T-helper 17 cell (primary cell): ENCODE measurements around the gene ADARB2. TPM values are rescaled to one million over a fixed set of nuclear protein-coding genes. Genes with fewer than 3 reads are reported as not detected.

ENCODE experiments used
- ATAC-seq: fragments of 150-1000 bp; cut with Tn5 transposase; 2 replicates; pipeline ENCODE4 v1.10.0; 2021; ENCODE audit warnings: mild to moderate bottlenecking, moderate library complexity
- DNase-seq, 3 donors: peaks; one replicate each; pipeline versions ENCODE4 v3.0.0 to v3.0.0-alpha.2; 2020 to 2021
- H3K9me3 ChIP-seq: one replicate; pipeline ENCODE4 v1.7.0; 2013; ENCODE audit warnings: low read length, mild to moderate bottlenecking; ENCODE audit not compliant: control insufficient read depth, poor library complexity, severe bottlenecking
- H3K27ac Mint-ChIP-seq: one replicate; pipeline ENCODE4 v1.8.0; 2022; ENCODE audit warnings: mild to moderate bottlenecking, moderate library complexity, mixed read lengths
- H3K27me3 Mint-ChIP-seq: one replicate; pipeline ENCODE4 v1.8.0; 2022; ENCODE audit warnings: mixed read lengths
- H3K36me3 Mint-ChIP-seq: one replicate; pipeline ENCODE4 v1.8.0; 2022; ENCODE audit warnings: low read depth, mixed read lengths
- H3K4me1 Mint-ChIP-seq: one replicate; pipeline ENCODE4 v1.8.0; 2022; ENCODE audit warnings: mild to moderate bottlenecking, mixed read lengths
- H3K4me3 Mint-ChIP-seq: one replicate; pipeline ENCODE4 v1.8.0; 2022; ENCODE audit warnings: mild to moderate bottlenecking, moderate library complexity, mixed read lengths
- total RNA-seq, 4 donors: library from RNA in 2 of 4; stranded (reverse) in 2 of 4; gene quantifications; one replicate each; pipeline ENCODE4 v1.2.3 and lab custom pipeline; 2022 to 2026

Gene ADARB2
- total RNA-seq, 2 donors from 2014 or later = 0.18 TPM; not detected in 1

GRCh38 chr10:1410469-1411395 lies 326.6 kb downstream of the ADARB2 start:
- Mint-ChIP-seq H3K27me3 (peaks cover 30% of the 10 kb centered on the region), H3K27ac (no peak overlapping the region), H3K4me3 (no peak overlapping the region), H3K4me1 (no peaks in the 10 kb centered on the region), H3K36me3 (peaks cover 2% of the 10 kb centered on the region)
- ATAC-seq (no peak), DNase-seq (no peak)
- no peaks in the 10 kb centered on the region for H3K9me3 ChIP-seq

DNA sequence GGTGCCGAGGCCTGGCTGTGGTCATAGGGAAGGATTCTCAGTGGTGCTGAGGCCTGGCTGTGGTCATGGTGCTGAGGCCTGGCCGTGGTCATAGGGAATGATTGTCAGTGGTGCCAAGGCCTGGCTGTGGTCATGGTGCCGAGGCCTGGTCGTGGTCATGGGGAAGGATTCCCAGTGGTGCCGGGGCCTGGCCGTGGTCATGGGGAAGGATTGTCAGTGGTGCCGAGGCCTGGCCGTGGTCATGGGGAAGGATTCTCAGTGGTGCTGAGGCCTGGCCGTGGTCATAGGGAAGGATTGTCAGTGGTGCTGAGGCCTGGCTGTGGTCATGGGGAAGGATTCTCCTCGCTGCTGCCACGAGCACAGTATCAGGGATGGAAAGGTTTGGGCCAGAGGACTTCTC lies 327.3 kb downstream of the ADARB2 start:
- H3K27me3 Mint-ChIP-seq = peaks cover 35% of the 10 kb centered on the region
- peaks cover 2% of the 10 kb centered on the region for H3K36me3 Mint-ChIP-seq
- ATAC-seq = no peak
- H3K4me1 Mint-ChIP-seq = no peaks in the 10 kb centered on the region
- no peak overlapping the region for H3K4me3 Mint-ChIP-seq
- no peak for DNase-seq
- no peak overlapping the region for H3K27ac Mint-ChIP-seq
- H3K9me3 ChIP-seq = no peaks in the 10 kb centered on the region

GRCh38 chr10:1409392-1409791 lies 327.9 kb downstream of the ADARB2 start:
- H3K4me3 Mint-ChIP-seq = no peak overlapping the region
- H3K27me3 Mint-ChIP-seq = peaks cover 40% of the 10 kb centered on the region
- DNase-seq (no peak), ATAC-seq (no peak)
- H3K9me3 ChIP-seq = no peaks in the 10 kb centered on the region
- no peak overlapping the region for H3K27ac Mint-ChIP-seq
- H3K36me3 Mint-ChIP-seq = peaks cover 2% of the 10 kb centered on the region
- H3K4me1 Mint-ChIP-seq = no peaks in the 10 kb centered on the region

DNA sequence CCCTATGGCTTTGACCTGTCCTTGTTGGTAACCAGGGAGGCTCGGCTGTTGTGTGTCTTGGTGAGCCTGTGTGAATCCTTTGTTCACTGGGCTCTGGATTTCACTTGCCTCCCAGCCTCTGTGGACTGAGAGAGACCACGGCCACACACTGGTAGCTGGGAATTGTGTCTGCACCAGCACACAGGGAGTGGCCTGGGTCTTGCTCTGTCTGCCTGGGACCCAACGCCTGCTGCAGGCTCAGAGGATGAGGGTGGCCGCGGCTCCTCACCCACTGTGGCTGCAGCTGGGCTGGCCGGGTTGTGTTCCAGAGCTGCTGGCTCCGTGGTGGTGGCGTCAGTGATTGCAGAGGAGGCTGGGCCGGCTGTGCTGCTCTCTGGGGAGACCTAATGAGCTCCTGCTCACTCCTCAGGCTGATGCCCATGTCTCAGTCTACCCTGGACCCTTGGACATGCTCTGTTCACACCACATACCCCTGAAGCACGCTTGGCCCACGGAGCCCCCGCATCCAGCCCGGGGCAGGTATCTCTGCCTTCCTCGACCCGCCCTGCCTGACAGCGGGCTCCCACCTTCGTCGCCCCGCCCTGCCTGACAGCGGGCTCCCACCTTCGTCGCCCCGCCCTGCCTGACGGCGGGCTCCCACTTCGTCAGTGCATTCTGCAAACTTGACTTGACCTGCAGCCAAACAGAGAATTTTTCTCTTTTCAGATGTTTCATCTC lies 328.5 kb downstream of the ADARB2 start:
- no peak for ATAC-seq
- peaks cover 46% of the 10 kb centered on the region for H3K27me3 Mint-ChIP-seq
- H3K36me3 Mint-ChIP-seq = peaks cover 2% of the 10 kb centered on the region

GRCh38 chr10:1406967-1407945 lies 330.1 kb downstream of the ADARB2 start:
- H3K4me3 Mint-ChIP-seq = no peak overlapping the region
- H3K27me3 Mint-ChIP-seq = peaks cover 50% of the 10 kb centered on the region
- ATAC-seq (no peak), DNase-seq (no peak)
- H3K36me3 Mint-ChIP-seq = peaks cover 2% of the 10 kb centered on the region
- no peaks in the 10 kb centered on the region for H3K4me1 Mint-ChIP-seq
- no peaks in the 10 kb centered on the region for H3K9me3 ChIP-seq
- H3K27ac Mint-ChIP-seq = no peak overlapping the region

More for the DNA sequence above, 328.5 kb downstream of the ADARB2 start:
- Mint-ChIP-seq H3K4me3 (no peak overlapping the region), H3K4me1 (no peaks in the 10 kb centered on the region), H3K27ac (no peak overlapping the region)
- no peaks in the 10 kb centered on the region for H3K9me3 ChIP-seq
- no peak for DNase-seq

DNA sequence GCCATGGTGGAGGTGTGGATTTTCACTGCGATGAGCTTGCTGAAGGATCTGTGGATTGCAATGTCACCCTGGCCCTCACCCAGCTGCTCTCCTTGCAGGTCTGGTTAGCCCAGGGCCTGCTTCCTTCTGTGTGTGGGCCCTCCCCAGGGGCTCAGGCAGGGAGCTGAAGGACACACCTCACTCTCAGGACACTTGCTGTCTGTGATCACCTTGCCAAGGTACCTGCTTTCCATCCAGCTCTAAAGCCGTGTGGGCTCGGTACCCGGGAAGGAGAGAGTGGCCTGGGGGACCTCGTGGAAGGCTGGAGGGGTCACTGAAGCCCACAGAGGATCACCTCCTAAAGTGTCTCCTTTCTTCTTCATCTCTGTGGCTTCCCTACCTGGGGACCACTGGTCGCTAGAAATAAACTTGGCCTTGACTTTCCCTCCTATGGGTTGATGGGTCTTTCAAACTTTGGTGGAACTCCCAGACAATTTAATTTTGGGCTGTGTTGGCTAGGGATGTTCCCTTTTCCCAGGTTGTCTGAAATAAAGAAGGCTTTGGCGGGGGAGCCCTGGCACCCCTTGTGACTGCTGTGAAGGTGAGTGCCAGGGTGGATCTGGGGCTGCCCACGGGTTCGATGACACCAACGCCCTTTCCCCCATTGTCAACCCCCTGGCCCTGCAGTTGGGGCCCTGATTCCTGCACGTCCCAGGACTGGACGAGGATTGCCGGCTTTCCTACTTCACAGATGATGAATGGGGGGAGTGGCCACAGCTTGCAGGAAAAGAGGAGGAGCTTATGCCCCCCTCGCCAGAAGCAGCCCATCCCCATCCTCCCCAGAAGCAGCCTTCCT lies 331.0 kb downstream of the ADARB2 start:
- no peaks in the 10 kb centered on the region for H3K9me3 ChIP-seq
- H3K27me3 Mint-ChIP-seq = peaks cover 50% of the 10 kb centered on the region
- no peak for ATAC-seq
- H3K4me3 Mint-ChIP-seq = no peak overlapping the region
- no peak overlapping the region for H3K27ac Mint-ChIP-seq
- no peak for DNase-seq
- H3K36me3 Mint-ChIP-seq = peaks cover 2% of the 10 kb centered on the region
- no peaks in the 10 kb centered on the region for H3K4me1 Mint-ChIP-seq

- H3K9me3 ChIP-seq = no peaks in the 10 kb centered on the region
- DNase-seq = no peak
- H3K36me3 Mint-ChIP-seq = peaks cover 2% of the 10 kb centered on the region
- H3K27ac Mint-ChIP-seq = no peak overlapping the region
- H3K4me3 Mint-ChIP-seq = no peak overlapping the region
- H3K4me1 Mint-ChIP-seq = no peaks in the 10 kb centered on the region
- peaks cover 53% of the 10 kb centered on the region for H3K27me3 Mint-ChIP-seq
- no peak for ATAC-seq
These were observed 332.7 kb downstream of the ADARB2 start for GRCh38 chr10:1404323-1405260.

GRCh38 chr10:1403508-1404322 lies 333.6 kb downstream of the ADARB2 start:
- Mint-ChIP-seq H3K27ac (no peak overlapping the region), H3K27me3 (peaks cover 57% of the 10 kb centered on the region), H3K36me3 (peaks cover 2% of the 10 kb centered on the region), H3K4me1 (no peaks in the 10 kb centered on the region), H3K4me3 (no peak overlapping the region)
- H3K9me3 ChIP-seq = no peaks in the 10 kb centered on the region
- DNase-seq (no peak), ATAC-seq (no peak)

DNA sequence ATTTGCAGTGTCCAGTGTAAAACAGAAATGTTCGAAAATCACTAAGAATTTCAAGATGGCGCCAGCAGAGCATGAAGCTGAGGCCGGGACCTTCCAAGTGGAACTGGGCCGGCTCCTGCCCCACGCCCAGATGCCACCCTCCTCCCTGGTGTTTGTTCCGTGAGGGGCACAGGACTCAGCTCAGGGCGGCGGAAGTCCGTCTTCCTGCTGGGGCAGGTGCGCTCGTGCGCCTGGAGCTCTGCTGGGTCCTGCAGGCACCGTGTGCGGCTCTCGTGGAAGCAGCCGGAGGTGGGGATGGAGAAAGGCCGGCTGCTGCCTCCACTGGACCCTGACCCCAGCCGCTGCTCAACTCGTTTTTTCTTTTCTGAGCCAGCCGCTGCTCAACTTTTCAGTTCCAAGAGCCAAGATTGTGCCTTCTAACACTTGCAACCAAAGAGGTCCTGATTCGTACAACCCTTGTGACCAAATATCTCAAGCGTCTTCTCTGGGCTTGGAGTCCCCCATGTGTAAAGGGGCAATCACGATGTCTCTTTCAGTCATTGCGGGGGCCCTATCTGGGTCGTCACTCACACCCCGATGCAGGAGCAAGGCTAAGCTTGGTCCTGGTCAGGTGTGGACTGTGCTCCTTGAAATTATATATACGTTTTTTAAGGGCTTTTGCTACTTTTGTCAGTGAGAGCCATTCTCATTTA lies 334.4 kb downstream of the ADARB2 start:
- DNase-seq (no peak), ATAC-seq (no peak)
- H3K4me1 Mint-ChIP-seq = no peaks in the 10 kb centered on the region
- peaks cover 2% of the 10 kb centered on the region for H3K36me3 Mint-ChIP-seq
- H3K27me3 Mint-ChIP-seq = peaks cover 58% of the 10 kb centered on the region
- no peaks in the 10 kb centered on the region for H3K9me3 ChIP-seq
- no peak overlapping the region for H3K4me3 Mint-ChIP-seq
- H3K27ac Mint-ChIP-seq = no peak overlapping the region

DNA sequence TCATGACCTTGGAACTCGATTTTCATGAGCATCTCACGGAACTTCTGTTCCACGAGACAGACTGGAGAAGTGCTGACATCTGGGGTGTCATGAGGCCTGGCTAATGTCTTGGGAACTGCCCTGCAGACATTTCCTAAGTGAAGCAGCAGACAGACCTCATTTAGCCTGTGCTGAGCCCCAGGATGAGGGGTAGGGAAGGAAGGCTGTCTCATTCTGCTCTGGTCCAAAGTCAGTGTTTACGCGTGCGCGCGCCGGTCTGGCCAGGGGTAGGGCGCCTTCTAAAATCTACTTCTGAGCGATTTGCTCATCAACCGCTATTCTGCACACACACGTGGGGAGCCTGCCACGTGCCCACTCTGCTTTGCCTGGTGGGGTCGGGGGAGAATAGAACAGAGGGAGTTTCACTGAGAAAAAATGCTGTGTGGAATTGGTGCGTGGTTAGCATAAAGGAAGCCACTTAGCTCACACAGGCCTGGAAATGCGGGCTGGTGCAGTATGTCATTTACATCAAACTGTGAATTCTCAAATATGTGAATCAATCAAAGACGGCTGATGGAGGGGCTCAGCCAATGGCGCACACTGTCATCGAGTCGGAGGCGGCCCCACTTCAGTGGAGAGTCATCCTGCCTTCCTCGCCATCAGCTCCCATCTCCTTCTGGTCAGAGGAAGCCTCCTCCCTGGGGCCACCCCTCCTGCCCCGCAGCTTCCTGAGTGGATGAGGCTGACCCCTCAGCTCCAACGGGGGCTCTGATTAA lies 335.1 kb downstream of the ADARB2 start:
- no peaks in the 10 kb centered on the region for H3K9me3 ChIP-seq
- H3K4me3 Mint-ChIP-seq = no peak overlapping the region
- H3K36me3 Mint-ChIP-seq = peaks cover 2% of the 10 kb centered on the region
- peaks cover 55% of the 10 kb centered on the region for H3K27me3 Mint-ChIP-seq
- H3K27ac Mint-ChIP-seq = no peak overlapping the region
- DNase-seq = no peak
- ATAC-seq = no peak
- no peaks in the 10 kb centered on the region for H3K4me1 Mint-ChIP-seq
